Bronchial epithelial cell (primary cell): ENCODE data around the gene UPK1A. TPM values are rescaled to one million over a fixed set of nuclear protein-coding genes. Genes with fewer than 3 reads are reported as not detected.
"Not testable (repeated sequence)": the region's sequence is repeated elsewhere in the genome, so short reads cannot be mapped to it uniquely, and the experiment has no call there.

Source experiments
- DNase-seq: peaks from one replicate; pipeline ENCODE4 v3.0.0-alpha.2; 2010; ENCODE audit warnings: low read depth
- FAIRE-seq: peaks from 2 replicates; lab custom pipeline; 2011; peaks lifted over from hg19 to GRCh38; lab: Jason Lieb, UNC
- H3K27me3 ChIP-seq: 2 replicates; pipeline ENCODE4 v1.5.1; 2011; ENCODE audit warnings: low read length; ENCODE audit not compliant: control insufficient read depth, insufficient read depth
- H3K36me3 ChIP-seq: 2 replicates; pipeline ENCODE4 v1.5.1; 2011; ENCODE audit warnings: low read length; ENCODE audit not compliant: control insufficient read depth, insufficient read depth
- H3K4me3 ChIP-seq: 2 replicates; pipeline ENCODE4 v1.5.1; 2011; ENCODE audit warnings: mild to moderate bottlenecking, low read depth, low read length, control low read depth
- CTCF ChIP-seq: IDR thresholded peaks from 2 replicates; pipeline ENCODE4 v1.5.1; 2011; ENCODE audit warnings: mild to moderate bottlenecking, moderate library complexity, low read length, control low read depth, inconsistent platforms; ENCODE audit not compliant: insufficient read depth, severe bottlenecking
- total RNA-seq: library from RNA; depleted of rRNA; stranded (reverse); fragments of >200 nt; gene quantifications from 2 replicates; pipeline ENCODE4 v1.2.1, GENCODE V29; 2014

The UPK1A gene
- total RNA-seq, 1 donor from 2014 or later = not detected

- TF ChIP-seq CTCF = no peak
- Histone ChIP-seq H3K27me3 (no peaks in the 10 kb centered on the region), H3K4me3 (peak overlapping the region; percentile 60), H3K36me3 (no peaks in the 10 kb centered on the region)
- FAIRE-seq = no peak
- peak; percentile 42 for DNase-seq
Observed at GRCh38 chr19:35644987-35645679, 21.2 kb upstream of the UPK1A start.

GRCh38 chr19:35645680-35646511 lies 20.4 kb upstream of the UPK1A start:
- Histone ChIP-seq H3K36me3 (peaks cover under 1% of the 10 kb centered on the region), H3K27me3 (no peaks in the 10 kb centered on the region), H3K4me3 (no peak overlapping the region)
- DNase-seq (no peak), FAIRE-seq (no peak)
- TF ChIP-seq CTCF = no peak

GRCh38 chr19:35648017-35648961 lies 18.0 kb upstream of the UPK1A start, which contains the start of gene COX6B1:
Gene COX6B1, plus strand, starts transcription at chr19:35648323. Its CDS starts 2,921 bp downstream, at chr19:35651244.
- FAIRE-seq (no peak), DNase-seq (peak; percentile 95)
- Histone ChIP-seq H3K36me3 (peaks cover 2% of the 10 kb centered on the region), H3K4me3 (peak within 1 kb of the TSS; percentile 76), H3K27me3 (no peaks in the 10 kb centered on the region)
- TF ChIP-seq CTCF = no peak

- Histone ChIP-seq H3K36me3 (peaks cover 8% of the 10 kb centered on the region), H3K27me3 (no peaks in the 10 kb centered on the region), H3K4me3 (no peak overlapping the region)
- FAIRE-seq (no peak), DNase-seq (no peak)
- TF ChIP-seq CTCF = no peak
Observed at GRCh38 chr19:35650581-35650980, 15.7 kb upstream of the UPK1A start.

- not testable (repeated sequence) for H3K27me3 ChIP-seq, DNase-seq, H3K4me3 ChIP-seq, FAIRE-seq
- H3K36me3 ChIP-seq = peaks cover 18% of the 10 kb centered on the region
Observed at GRCh38 chr19:35654828-35655227, 11.5 kb upstream of the UPK1A start.
